ENCODE measurements around the gene ALKBH4.

DNA sequence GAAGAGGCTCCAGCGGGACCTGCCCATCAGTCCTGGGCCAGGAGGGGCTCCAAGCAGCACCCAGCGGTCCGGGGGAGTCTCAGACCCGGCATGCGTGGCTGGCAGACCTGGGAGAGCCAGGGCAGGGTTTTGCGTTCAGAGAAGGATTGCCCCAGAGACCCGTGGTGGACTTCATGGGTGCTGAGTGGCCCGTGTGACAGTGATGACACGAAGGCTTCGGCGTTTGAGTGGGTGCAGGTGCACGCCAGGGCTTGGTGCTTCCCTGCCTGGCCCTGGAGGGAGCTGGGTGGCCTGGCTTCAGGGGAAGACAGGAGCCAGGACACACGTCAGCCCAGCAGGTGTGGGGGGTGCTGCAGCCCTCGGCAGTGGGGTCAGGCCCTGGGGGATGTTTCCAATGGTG is 17.4 kb downstream of the ALKBH4 start:
- TF ChIP-seq, protein P1, sequence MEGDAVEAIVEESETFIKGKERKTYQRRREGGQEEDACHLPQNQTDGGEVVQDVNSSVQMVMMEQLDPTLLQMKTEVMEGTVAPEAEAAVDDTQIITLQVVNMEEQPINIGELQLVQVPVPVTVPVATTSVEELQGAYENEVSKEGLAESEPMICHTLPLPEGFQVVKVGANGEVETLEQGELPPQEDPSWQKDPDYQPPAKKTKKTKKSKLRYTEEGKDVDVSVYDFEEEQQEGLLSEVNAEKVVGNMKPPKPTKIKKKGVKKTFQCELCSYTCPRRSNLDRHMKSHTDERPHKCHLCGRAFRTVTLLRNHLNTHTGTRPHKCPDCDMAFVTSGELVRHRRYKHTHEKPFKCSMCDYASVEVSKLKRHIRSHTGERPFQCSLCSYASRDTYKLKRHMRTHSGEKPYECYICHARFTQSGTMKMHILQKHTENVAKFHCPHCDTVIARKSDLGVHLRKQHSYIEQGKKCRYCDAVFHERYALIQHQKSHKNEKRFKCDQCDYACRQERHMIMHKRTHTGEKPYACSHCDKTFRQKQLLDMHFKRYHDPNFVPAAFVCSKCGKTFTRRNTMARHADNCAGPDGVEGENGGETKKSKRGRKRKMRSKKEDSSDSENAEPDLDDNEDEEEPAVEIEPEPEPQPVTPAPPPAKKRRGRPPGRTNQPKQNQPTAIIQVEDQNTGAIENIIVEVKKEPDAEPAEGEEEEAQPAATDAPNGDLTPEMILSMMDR (IDR thresholded peaks at IDR 0.05) = no peak
- TF ChIP-seq POLR2A (IDR thresholded peaks at IDR 0.05) = no peak

Data from heart left ventricle (tissue), 13 donors.